GM15510 (cell line): ENCODE data around the gene TTLL6.

Experiments
- POLR2A ChIP-seq: IDR thresholded peaks from 3 replicates; pipeline ENCODE4 v1.6.1; 2011; ENCODE audit warnings: borderline replicate concordance; ENCODE audit not compliant: insufficient read length; ENCODE audit errors: extremely low read depth

The TTLL6 gene

DNA sequence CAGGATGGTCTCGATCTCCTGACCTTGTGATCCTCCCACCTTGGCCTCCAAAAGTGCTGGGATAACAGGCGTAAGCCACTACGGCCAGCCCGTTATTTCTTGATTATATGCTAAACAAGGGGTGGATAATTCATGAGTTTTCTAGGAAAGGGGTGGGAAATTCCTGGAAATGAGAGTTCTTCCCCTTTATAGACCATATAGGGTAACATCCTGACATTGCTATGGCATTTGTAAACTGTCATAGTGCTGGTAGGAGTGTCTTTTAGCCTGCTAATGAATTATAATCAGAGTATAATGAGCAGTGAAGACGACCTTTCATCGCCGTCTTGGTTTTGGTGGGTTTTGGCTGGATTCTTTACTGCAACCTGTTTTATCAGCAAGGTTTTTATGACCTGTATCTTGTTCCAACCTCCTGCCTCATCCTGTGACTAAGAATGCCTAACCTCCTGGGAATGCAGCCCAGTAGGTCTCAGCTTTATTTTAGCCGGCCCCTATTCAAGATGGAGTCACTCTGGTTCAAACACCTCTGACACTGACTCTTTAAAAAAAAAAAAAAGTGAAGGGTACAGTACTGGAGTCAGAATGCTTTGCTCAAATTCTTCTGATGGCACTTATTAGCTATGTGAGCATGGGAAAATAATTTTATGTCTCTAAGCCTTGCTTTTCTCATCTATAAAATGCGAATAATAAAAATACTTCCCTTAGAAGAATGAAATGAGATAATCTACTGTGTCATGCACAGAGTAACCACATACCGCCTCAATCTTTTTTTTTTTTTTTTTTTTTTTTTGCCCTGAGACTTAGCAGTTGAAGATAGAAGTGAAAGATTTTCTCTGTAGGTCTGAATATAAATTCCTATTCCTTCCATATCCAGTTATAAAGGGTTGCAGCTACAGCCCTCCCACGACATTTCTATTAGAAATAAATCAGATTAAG is 8.7 kb upstream of the TTLL6 start:
- TF ChIP-seq POLR2A = no peak

DNA sequence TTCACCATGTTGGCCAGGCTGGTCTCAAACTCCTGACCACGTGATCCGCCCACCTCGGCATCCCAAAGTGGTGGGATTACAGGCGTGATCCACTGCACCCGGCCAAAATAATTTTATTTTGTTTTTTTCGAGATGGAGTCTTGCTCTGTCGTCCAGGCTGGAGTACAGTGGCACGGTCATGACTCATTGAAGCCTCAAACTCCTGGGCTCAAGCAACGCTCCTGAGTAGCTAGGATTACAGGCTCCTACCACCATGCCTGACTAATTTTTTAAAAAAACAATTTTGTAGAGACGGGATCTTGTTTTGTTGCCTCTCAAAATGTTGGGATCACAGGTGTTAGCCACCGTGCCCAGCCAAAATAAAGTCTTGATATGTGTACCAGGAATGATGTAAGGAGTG is 2.4 kb upstream of the TTLL6 start:
- no peak for TF ChIP-seq POLR2A

DNA sequence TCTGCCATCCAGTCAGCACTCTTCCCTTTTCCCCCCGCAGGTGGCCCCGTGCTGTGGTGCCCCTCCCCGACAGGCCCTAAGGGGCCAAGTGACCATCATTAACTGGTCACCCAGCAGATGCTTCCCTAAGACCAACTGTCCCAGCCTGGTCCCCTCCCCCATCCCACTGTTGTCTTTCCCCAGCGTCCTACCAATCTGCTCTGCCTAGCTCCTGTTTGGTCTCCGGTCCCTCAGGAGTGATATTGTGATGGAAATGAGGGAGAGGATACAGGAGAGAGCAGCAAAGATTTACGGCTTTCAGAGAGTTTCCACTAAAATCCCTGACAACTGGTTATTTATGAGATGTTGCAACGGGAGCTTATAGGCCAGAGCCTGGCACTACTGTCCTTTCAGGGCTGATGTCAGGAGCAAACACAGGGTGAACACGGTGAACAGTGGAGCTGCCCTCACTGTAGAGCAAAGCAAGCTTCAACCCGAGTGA is 1.4 kb upstream of the TTLL6 start:
- TF ChIP-seq POLR2A = no peak

DNA sequence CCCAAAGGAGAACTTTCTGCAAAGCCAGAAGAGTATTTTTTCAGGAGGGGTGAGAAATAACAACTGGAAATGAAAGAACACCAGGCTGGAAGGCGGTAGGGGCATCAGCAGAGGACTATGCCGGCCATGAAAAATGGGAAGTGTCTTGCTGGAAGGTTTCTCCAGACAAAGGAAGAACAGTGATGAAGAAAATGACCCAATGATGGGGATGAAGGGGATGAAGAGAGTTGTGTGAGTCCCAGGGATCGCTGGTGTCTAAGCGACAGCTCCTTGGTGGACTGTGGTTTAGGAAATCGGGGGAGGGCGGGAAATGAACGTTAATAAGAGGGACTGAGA is 623 bp downstream of the TTLL6 start:
- no peak for TF ChIP-seq POLR2A

DNA sequence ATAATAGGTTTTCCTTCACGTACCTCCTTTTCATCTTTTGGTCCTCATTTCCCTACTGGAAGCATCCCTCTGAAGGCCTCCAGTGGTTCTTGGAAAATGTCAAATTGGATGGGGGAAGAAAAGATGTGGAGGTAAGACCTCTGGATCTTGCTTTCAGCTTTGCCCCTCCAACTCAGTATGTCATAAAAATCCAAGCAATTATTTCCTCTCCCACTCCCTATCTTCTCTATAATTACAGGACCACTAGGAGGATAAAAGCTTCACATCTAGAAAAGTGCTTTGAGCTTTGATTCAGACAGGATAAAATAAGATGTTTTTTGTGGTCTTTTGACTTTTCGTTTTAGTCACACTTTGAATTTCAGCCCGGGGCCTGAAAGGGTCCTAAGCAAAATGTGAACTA is 1.7 kb downstream of the TTLL6 start:
- no peak for TF ChIP-seq POLR2A

DNA sequence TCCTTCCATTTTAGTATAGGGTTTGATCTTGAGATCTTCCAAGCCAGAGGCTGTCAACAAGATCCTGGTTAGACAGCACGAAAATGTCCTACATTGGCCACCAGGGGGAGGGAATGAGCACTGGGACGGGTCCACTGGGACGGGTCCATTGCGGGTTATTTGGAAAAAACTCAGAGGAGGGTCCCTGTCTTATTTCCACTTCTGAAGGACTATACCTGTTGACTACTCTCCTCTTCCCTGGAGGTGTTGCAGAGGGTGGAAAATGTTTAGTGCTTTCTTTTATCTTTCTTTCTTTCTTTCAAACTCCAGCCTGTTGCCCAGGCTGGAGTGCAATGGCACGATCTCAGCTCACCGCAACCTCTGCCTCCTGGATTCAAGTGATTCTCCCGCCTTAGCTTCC is 2.5 kb downstream of the TTLL6 start:
- no peak for TF ChIP-seq POLR2A

DNA sequence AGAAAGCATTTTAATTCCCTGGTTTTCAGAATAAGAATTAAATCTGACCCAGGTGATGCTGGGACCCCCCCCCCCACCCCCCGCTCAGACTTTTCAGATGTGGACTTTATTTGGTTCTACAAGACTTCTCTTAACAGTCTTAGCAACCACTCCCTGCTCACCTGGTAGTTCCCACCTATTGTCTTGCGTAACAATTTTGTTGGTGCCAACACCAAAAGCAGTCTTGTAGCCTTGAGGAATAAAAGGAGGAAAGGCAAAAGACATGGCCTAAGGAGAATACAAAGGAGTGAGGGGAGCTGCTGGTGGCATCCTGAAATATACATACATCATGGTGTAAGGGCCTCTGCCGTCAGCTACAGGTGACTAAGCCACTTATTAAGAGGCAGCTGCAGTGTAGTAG is 5.0 kb downstream of the TTLL6 start:
- TF ChIP-seq POLR2A = no peak

DNA sequence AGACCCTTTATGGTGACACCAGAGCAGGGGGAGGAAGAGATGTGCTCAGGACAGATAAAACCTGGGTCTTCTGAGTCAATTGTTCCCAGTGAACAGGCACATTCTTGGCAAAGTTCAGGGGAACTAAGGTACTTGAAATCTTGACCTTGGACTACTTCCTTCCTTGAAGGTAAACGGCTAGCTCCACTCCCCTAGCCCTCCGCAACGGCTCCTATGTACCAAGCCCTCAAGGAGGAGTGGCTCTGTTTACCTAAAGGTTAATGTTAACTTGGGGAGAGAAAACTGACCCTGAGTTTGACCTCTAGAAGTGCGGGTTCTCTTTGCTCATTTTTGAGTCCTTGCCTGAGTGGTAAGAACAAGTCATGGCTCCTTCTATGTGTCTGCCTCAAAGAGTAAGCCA is 7.8 kb downstream of the TTLL6 start:
- no peak for TF ChIP-seq POLR2A

DNA sequence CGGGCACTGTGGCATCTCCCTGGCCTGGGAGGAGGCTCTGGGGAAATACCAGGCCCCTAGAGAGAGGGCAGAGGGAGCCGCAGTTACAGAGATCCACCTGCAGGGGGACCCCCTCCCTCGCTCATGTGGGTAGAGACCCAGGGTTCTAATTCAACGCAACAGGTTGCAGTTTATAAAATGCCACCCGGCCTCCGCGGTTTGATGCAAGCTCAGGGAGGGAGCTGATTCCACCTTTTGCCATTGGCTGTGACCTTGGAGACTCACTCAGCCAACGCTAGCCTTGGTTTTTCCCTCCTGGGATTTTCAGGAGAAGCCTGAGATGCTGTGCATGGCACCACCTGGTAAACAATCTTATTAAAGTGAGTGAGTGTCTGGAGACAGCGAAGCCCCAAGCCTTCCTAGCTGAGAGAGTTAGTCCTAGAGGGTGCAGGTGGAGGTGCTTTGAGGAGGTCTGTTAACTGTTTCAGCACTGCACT is 12.1 kb downstream of the TTLL6 start:
- no peak for TF ChIP-seq POLR2A

DNA sequence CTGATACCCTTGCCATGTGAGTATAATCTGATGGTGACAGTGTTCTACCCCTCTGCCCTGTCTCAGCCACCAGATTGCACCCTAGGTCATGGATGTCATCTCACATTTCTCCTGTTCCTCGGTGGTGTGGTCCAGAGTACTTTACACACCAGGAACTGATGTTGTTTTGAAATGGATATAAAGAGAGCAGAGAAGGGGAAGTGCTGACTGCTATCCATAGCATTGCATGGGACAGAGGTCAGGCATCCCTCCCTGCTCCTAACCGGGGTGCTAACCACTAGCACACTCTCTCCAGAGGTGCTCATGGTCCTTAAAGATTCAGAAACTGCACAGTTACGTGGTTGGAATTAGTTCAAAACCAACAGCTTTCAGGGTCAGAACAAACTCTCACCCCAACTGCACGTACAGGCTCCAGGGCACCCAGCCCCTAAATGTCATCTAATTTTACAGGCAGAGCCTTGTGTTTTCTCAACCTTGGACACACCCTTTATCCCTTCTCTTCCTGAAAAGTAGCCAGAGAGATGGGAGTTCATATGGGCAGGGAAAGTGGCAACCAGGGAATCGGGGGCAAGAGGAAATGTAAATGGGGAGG is 16.3 kb downstream of the TTLL6 start:
- TF ChIP-seq POLR2A = no peak

DNA sequence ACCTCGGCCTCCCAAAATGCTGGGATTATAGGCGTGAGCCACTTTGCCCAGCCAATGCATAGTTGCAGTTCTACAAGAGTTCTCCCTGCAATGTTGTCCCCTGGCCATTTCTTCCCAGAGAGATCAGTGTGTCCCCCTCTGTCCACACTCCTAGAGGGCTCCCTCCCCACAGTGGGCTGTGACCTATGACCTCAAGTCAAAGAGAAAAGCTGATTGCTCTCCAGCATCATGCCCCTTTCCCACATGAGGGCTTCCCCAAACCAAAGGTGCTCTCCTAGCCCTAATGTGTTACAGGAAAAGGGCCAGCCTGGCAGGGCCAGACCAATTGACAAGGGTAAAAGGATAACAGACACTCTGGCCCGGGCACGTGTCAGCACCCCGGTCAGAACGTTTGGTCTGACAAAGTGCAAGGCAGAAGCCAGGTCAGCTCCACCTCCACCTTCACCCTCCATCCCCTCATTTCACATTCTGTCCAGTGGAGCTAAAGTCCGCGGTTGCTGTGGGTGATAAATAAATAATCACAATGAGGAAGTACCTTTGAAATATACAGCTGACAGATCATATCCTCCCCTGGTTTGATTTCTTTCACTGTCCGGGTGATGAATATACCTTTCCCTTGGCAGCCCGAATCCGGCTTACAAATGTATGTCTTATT is 17.8 kb downstream of the TTLL6 start:
- no peak for TF ChIP-seq POLR2A

DNA sequence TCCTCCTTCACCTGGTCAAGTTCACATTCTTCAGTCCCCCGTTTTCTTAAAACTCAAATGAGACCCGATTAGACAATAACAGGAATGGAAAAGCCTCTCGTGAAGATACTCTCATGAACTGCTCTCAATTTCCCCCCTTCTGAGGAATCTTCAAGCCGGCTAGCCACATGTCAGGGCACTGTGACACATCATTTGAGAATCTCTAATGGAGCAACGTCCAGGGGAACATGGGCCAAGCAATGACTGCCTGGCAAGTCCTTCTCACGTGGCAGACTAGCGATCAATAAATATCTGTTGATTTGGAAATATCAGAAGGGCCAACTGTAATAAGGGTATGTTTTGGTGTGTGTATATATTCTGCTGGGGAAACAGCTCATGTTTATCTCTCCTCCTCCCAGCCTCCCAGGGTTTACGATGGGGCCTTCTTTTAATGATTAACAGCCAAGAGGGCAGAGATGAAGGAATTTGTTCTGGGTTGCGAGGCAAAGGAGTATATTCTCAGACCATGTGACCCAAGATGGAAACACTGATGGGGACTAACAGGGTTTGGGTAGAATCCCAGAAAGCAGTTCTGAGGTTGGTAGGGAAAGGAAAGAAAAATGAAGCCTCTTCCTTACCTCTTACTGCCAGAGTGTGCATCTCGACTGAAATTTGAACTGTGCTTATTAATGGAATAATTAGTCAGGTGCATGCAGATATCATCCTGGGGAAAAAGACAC is 21.4 kb downstream of the TTLL6 start:
- no peak for TF ChIP-seq POLR2A

DNA sequence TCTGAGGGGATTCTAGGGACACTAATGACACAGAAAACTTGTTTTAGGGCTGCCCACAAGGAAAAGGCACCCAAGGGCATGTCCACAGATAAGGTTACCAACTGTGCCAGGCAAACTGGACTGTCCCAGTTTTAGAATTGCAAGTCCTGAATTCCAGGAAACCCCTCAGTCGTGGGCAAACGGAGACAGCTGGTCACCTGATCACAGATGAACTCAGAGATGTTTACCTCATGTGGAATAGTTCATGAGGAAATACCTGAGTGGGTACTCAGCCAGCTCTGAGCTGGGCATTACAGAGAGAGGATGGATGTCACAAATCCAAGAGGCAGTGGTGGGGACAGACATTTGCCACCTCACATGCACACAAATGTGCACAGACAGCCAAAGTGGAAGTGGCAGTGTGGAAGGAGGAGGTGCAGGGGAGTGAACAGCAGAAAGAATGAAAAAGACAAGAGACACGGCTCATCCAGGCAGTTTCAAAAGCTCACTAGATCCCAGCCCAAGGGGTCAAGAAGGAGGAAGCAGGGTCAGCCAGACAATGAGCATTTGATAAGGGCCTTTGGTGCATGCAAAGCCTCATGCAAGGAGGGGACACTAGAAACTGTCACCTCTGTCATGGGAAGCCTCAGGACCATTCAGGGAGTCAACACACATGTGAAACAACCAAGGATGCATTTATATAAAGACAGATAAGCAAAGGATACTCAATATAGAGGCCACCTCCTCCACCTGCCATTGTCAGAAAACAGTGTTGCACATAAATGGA is 24.8 kb downstream of the TTLL6 start:
- TF ChIP-seq POLR2A = no peak
